ENCODE measurements around the gene GADD45A. TPM values are rescaled to one million over a fixed set of nuclear protein-coding genes. Genes with fewer than 3 reads are reported as not detected.
"Not testable (repeated sequence)": the region's sequence is repeated elsewhere in the genome, so short reads cannot be mapped to it uniquely, and the experiment has no call there.

Gene GADD45A
- total RNA-seq, 1 donor = 54.8 TPM

- TF ChIP-seq, protein P1, sequence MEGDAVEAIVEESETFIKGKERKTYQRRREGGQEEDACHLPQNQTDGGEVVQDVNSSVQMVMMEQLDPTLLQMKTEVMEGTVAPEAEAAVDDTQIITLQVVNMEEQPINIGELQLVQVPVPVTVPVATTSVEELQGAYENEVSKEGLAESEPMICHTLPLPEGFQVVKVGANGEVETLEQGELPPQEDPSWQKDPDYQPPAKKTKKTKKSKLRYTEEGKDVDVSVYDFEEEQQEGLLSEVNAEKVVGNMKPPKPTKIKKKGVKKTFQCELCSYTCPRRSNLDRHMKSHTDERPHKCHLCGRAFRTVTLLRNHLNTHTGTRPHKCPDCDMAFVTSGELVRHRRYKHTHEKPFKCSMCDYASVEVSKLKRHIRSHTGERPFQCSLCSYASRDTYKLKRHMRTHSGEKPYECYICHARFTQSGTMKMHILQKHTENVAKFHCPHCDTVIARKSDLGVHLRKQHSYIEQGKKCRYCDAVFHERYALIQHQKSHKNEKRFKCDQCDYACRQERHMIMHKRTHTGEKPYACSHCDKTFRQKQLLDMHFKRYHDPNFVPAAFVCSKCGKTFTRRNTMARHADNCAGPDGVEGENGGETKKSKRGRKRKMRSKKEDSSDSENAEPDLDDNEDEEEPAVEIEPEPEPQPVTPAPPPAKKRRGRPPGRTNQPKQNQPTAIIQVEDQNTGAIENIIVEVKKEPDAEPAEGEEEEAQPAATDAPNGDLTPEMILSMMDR (IDR thresholded peaks at IDR 0.05; ENCODE audit: insufficient read depth, low read depth, low read length) = no peak
- H3K4me3 ChIP-seq (ENCODE audit: low read depth, low read length) = no peak overlapping the region
Measured at GRCh38 chr1:67722292-67722944, 37.4 kb downstream of the GADD45A start.

GRCh38 chr1:67723126-67723525 lies 38.1 kb downstream of the GADD45A start:
- TF ChIP-seq, protein P1 (IDR thresholded peaks at IDR 0.05; ENCODE audit: insufficient read depth, low read depth, low read length) = no peak
- no peak for DNase-seq (ENCODE audit: low read depth)
- H3K4me3 ChIP-seq (ENCODE audit: low read depth, low read length) = no peak overlapping the region

More at GRCh38 chr1:67722292-67722944, 37.4 kb downstream of the GADD45A start:
- DNase-seq (ENCODE audit: low read depth) = peak; percentile 38

GRCh38 chr1:67723620-67724019 lies 38.6 kb downstream of the GADD45A start:
- H3K4me3 ChIP-seq (ENCODE audit: low read depth, low read length) = no peak overlapping the region
- peak; percentile 51 for DNase-seq (ENCODE audit: low read depth)
- TF ChIP-seq, protein P1 (IDR thresholded peaks at IDR 0.05; ENCODE audit: insufficient read depth, low read depth, low read length) = no peak

DNA sequence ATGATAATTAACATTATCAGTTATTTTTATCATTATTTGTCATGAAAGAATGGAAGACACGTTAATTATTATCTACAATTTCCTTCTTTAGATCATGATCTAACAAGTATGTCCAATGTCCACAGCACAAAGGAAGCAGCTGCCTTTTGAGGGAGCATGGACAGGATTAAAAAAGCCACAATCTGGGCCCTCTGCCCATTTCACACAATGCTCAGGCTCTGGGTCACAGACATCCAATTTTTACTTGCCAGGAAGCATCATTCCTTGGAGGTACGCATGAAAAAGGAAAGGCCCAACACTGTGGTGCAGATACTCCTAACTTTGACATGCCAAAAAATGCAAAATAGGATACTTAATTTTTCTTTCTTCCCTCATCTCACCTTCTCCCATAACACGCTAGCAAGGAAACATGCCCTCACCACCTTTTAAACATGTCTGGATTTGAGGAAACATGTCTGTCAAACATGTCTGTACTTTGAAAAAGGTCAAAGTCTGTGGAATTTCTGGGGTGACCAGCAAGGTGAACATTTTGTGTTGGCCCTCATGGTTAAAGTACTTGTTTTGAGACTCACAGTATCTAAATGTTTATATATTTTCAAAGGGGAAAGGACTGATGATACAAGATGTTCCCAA lies 40.0 kb downstream of the GADD45A start:
- DNase-seq (ENCODE audit: low read depth) = peak; percentile 84
- no peak overlapping the region for H3K4me3 ChIP-seq (ENCODE audit: low read depth, low read length)
- TF ChIP-seq, protein P1 (IDR thresholded peaks at IDR 0.05; ENCODE audit: insufficient read depth, low read depth, low read length) = no peak

- DNase-seq (ENCODE audit: low read depth) = no peak
- H3K4me3 ChIP-seq (ENCODE audit: low read depth, low read length) = no peak overlapping the region
- TF ChIP-seq, protein P1 (IDR thresholded peaks at IDR 0.05; ENCODE audit: insufficient read depth, low read depth, low read length) = no peak
Measured at GRCh38 chr1:67726224-67726623, 41.2 kb downstream of the GADD45A start.

GRCh38 chr1:67729872-67730271 lies 44.9 kb downstream of the GADD45A start:
- H3K4me3 ChIP-seq (ENCODE audit: low read depth, low read length) = no peak overlapping the region
- no peak for DNase-seq (ENCODE audit: low read depth)
- TF ChIP-seq, protein P1 (IDR thresholded peaks at IDR 0.05; ENCODE audit: insufficient read depth, low read depth, low read length) = no peak

DNA sequence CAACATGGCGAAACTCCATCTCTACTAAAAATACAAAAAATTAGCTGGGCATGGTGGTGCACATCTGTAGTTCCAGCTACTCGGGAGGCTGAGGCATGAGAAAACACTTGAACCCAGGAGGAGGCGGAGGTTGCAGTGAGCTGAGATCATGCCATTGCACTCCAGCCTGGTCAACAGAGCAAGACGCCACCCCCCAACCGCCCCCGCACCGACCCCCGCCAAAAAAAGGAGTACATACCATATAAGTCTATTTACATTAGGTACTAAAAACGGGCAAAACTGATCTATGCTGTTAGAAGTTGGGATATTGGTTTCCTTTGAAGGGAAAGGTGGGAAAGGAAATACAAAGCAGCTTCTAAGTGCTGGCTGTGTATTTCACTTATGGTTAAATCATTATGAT lies 45.3 kb downstream of the GADD45A start:
- DNase-seq (ENCODE audit: low read depth); H3K4me3 ChIP-seq (ENCODE audit: low read depth, low read length): not testable (repeated sequence)

All from fibroblast of villous mesenchyme (primary cell).